ENCODE measurements around the gene OTUD3.

OTUD3 gene

DNA sequence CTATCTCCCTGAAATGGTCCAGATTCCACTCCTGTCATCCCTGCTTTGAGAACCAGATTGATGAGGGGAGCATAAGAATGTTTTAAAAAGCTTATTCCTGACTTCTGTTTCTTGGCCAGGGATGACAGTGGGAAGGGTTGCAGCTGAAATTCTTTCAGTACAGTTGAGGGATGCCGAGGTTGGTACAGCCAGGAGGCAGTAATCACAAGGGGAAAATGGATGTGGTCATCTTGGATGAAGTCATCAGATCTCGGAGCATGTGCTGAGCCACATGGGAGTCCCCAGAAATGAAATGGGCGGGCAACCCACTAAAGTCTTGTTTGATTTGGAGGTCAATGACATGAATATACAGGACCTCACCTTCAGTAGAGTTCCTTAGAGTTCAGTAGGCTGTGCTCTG, 59.9 kb downstream of the OTUD3 start:
- H3K27me3 ChIP-seq (ENCODE audit: low read length) = no peaks in the 10 kb centered on the region
- no peaks in the 10 kb centered on the region for H3K36me3 ChIP-seq (ENCODE audit: low read length)
- H3K4me3 ChIP-seq (ENCODE audit: insufficient read depth, low read length, poor library complexity, severe bottlenecking) = no peak overlapping the region
- H3K79me2 ChIP-seq (ENCODE audit: insufficient read depth, low read length) = no peaks in the 10 kb centered on the region
- H3K27ac ChIP-seq (ENCODE audit: low read depth, low read length) = no peak overlapping the region
- H2AFZ ChIP-seq (ENCODE audit: low read depth, low read length, severe bottlenecking) = no peak overlapping the region
- TF ChIP-seq EZH2phosphoT487 (conservative IDR thresholded peaks at IDR 0.05; ENCODE audit: low read length) = no peak
- TF ChIP-seq, protein P1, sequence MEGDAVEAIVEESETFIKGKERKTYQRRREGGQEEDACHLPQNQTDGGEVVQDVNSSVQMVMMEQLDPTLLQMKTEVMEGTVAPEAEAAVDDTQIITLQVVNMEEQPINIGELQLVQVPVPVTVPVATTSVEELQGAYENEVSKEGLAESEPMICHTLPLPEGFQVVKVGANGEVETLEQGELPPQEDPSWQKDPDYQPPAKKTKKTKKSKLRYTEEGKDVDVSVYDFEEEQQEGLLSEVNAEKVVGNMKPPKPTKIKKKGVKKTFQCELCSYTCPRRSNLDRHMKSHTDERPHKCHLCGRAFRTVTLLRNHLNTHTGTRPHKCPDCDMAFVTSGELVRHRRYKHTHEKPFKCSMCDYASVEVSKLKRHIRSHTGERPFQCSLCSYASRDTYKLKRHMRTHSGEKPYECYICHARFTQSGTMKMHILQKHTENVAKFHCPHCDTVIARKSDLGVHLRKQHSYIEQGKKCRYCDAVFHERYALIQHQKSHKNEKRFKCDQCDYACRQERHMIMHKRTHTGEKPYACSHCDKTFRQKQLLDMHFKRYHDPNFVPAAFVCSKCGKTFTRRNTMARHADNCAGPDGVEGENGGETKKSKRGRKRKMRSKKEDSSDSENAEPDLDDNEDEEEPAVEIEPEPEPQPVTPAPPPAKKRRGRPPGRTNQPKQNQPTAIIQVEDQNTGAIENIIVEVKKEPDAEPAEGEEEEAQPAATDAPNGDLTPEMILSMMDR (IDR thresholded peaks at IDR 0.05; ENCODE audit: insufficient read depth, low read length, poor library complexity, severe bottlenecking) = no peak
- H3K9ac ChIP-seq (ENCODE audit: low read length) = no peak overlapping the region
- no peak overlapping the region for H3K4me2 ChIP-seq (ENCODE audit: low read depth, low read length, poor library complexity, severe bottlenecking)
- H3K9me3 ChIP-seq (ENCODE audit: insufficient read depth, low read length) = no peaks in the 10 kb centered on the region
- no peaks in the 10 kb centered on the region for H3F3A ChIP-seq (ENCODE audit: insufficient read depth)
- no peaks in the 10 kb centered on the region for H3K9me2 ChIP-seq (replicated peaks; ENCODE audit: insufficient read depth, low read length)
- no peaks in the 10 kb centered on the region for H4K20me1 ChIP-seq (ENCODE audit: low read depth, low read length)

DNA sequence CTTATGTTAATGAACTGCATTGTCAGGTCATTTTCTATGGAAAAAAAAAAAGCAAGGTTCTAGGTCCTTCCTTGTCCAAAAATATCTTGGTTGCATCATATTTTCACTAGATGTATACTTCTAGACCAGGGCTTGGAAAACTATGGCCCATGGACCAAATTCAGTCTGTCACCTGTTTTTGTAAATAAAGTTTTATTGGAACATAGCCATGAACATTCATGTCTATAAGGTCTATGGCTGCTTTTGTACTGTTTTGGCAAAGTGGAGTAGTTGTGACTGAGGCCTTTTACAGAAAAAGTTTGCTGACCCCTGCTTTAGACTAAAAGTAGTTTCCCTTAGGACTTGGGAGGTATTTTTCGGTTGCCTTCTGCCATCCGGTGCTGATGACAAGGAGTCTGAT, 60.5 kb downstream of the OTUD3 start:
- H4K20me1 ChIP-seq (ENCODE audit: low read depth, low read length) = no peaks in the 10 kb centered on the region
- no peaks in the 10 kb centered on the region for H3K27me3 ChIP-seq (ENCODE audit: low read length)
- no peaks in the 10 kb centered on the region for H3K9me3 ChIP-seq (ENCODE audit: insufficient read depth, low read length)
- H3K79me2 ChIP-seq (ENCODE audit: insufficient read depth, low read length) = no peaks in the 10 kb centered on the region
- H3K27ac ChIP-seq (ENCODE audit: low read depth, low read length) = no peak overlapping the region
- no peaks in the 10 kb centered on the region for H3K36me3 ChIP-seq (ENCODE audit: low read length)
- no peak overlapping the region for H3K4me2 ChIP-seq (ENCODE audit: low read depth, low read length, poor library complexity, severe bottlenecking)
- no peak overlapping the region for H3K9ac ChIP-seq (ENCODE audit: low read length)
- no peaks in the 10 kb centered on the region for H3K9me2 ChIP-seq (replicated peaks; ENCODE audit: insufficient read depth, low read length)
- H3K4me3 ChIP-seq (ENCODE audit: insufficient read depth, low read length, poor library complexity, severe bottlenecking) = no peak overlapping the region
- H2AFZ ChIP-seq (ENCODE audit: low read depth, low read length, severe bottlenecking) = no peak overlapping the region
- H3F3A ChIP-seq (ENCODE audit: insufficient read depth) = no peaks in the 10 kb centered on the region
- TF ChIP-seq, protein P1 (IDR thresholded peaks at IDR 0.05; ENCODE audit: insufficient read depth, low read length, poor library complexity, severe bottlenecking) = no peak
- no peak for TF ChIP-seq EZH2phosphoT487 (conservative IDR thresholded peaks at IDR 0.05; ENCODE audit: low read length)

DNA sequence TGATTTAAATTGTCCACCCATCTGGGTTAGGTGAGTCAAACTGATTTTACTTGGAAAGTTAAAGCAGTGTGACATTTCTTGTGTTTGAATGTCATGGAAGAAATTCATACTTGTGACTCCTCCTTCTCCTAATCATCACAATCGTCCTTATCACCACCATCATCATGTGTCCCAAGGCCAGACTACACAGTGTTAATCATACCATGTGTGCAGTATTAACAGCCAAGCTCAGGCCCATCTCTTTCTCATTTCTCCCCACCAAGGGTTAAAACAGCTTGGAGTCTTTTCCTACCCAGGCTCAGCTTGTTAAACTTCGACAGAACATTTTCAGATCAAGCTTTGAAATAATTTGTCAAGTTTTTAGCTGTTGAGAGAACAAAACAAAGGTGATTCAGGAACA, 63.7 kb downstream of the OTUD3 start:
- Histone ChIP-seq H3K9me3 (ENCODE audit: insufficient read depth, low read length) (no peaks in the 10 kb centered on the region), H3K27me3 (ENCODE audit: low read length) (no peaks in the 10 kb centered on the region), H4K20me1 (ENCODE audit: low read depth, low read length) (no peaks in the 10 kb centered on the region), H3K4me2 (ENCODE audit: low read depth, low read length, poor library complexity, severe bottlenecking) (no peak overlapping the region), H2AFZ (ENCODE audit: low read depth, low read length, severe bottlenecking) (no peak overlapping the region), H3K9me2 (replicated peaks; ENCODE audit: insufficient read depth, low read length) (no peaks in the 10 kb centered on the region), H3K27ac (ENCODE audit: low read depth, low read length) (no peak overlapping the region), H3K36me3 (ENCODE audit: low read length) (no peaks in the 10 kb centered on the region), H3F3A (ENCODE audit: insufficient read depth) (no peaks in the 10 kb centered on the region), H3K4me3 (ENCODE audit: insufficient read depth, low read length, poor library complexity, severe bottlenecking) (no peak overlapping the region), H3K79me2 (ENCODE audit: insufficient read depth, low read length) (no peaks in the 10 kb centered on the region), H3K9ac (ENCODE audit: low read length) (no peak overlapping the region)
- TF ChIP-seq EZH2phosphoT487 (conservative IDR thresholded peaks at IDR 0.05; ENCODE audit: low read length) = no peak
- TF ChIP-seq, protein P1 (IDR thresholded peaks at IDR 0.05; ENCODE audit: insufficient read depth, low read length, poor library complexity, severe bottlenecking) = no peak
